Mammary epithelial cell (primary cell): ENCODE results near the gene PAX2.

Source experiments
- CTCF ChIP-seq, 2 donors: IDR thresholded peaks in 1 of 2; conservative IDR thresholded peaks in 1 of 2; 2 replicates each; pipeline ENCODE4 v1.5.1; 2011 to 2012; ENCODE audit warnings: inconsistent platforms in 2 of 2, low read length in 2 of 2, mild to moderate bottlenecking in 2 of 2, control low read depth in 1 of 2, low read depth in 1 of 2; ENCODE audit not compliant: insufficient read depth in 1 of 2; ENCODE audit errors: extremely low read depth in 1 of 2
- EZH2 ChIP-seq: IDR thresholded peaks from 2 replicates; pipeline ENCODE4 v1.6.1; 2012; ENCODE audit warnings: low read length, inconsistent platforms, borderline replicate concordance

- TF ChIP-seq EZH2 (peak; percentile 57), CTCF (conservative IDR thresholded peaks at IDR 0.05 in 1 of 2, IDR thresholded peaks at IDR 0.05 in 1 of 2; ENCODE audit: extremely low read depth in 1 of 2, insufficient read depth in 1 of 2, low read depth in 1 of 2, low read length in 2 of 2) (no peak)
Observed at GRCh38 chr10:100713859-100714565, 31.4 kb upstream of the PAX2 start.
